HG03139 (cell line): ENCODE data around the gene ATG16L2.
"Not testable (repeated sequence)": the region's sequence is repeated elsewhere in the genome, so short reads cannot be mapped to it uniquely, and the experiment has no call there.

Experiments
- ATAC-seq: cut with Tn5 transposase; IDR thresholded peaks from one replicate; pipeline ENCODE4 v1.9.1; 2021; ENCODE audit not compliant: unreplicated experiment

ATG16L2 gene

GRCh38 chr11:72778535-72779494 is 35.4 kb upstream of the ATG16L2 start:
- no peak for ATAC-seq

GRCh38 chr11:72779495-72780128 is 34.6 kb upstream of the ATG16L2 start:
- ATAC-seq, result no peak

GRCh38 chr11:72780296-72781062 is 33.7 kb upstream of the ATG16L2 start:
- ATAC-seq, result no peak

- ATAC-seq, result no peak
Observed at GRCh38 chr11:72781063-72781312, 33.2 kb upstream of the ATG16L2 start.

GRCh38 chr11:72781313-72782080 is 32.7 kb upstream of the ATG16L2 start:
- ATAC-seq, result no peak

- ATAC-seq, result no peak
Observed at GRCh38 chr11:72782081-72782920, 31.9 kb upstream of the ATG16L2 start.

GRCh38 chr11:72783144-72783905 is 30.9 kb upstream of the ATG16L2 start:
- no peak for ATAC-seq

- no peak for ATAC-seq
Observed at GRCh38 chr11:72784662-72785061, 29.5 kb upstream of the ATG16L2 start.

- ATAC-seq, result no peak
Observed at GRCh38 chr11:72786305-72787215, 27.7 kb upstream of the ATG16L2 start.

GRCh38 chr11:72787216-72788104 is 26.8 kb upstream of the ATG16L2 start:
- no peak for ATAC-seq

GRCh38 chr11:72788241-72788640 is 26.0 kb upstream of the ATG16L2 start:
- ATAC-seq, result no peak

GRCh38 chr11:72789493-72790131 is 24.6 kb upstream of the ATG16L2 start:
- no peak for ATAC-seq

GRCh38 chr11:72791228-72791627 is 23.0 kb upstream of the ATG16L2 start:
- ATAC-seq, result not testable (repeated sequence)

GRCh38 chr11:72792437-72793021 is 21.7 kb upstream of the ATG16L2 start:
- no peak for ATAC-seq

- ATAC-seq, result no peak
Observed at GRCh38 chr11:72793076-72793424, 21.2 kb upstream of the ATG16L2 start.
